GM21381 (cell line): ENCODE measurements around the gene NUDT9.

ENCODE experiments used
- ATAC-seq: cut with Tn5 transposase; IDR thresholded peaks from one replicate; pipeline ENCODE4 v1.9.1; 2021; ENCODE audit warnings: mild to moderate bottlenecking, moderate library complexity; ENCODE audit not compliant: unreplicated experiment

NUDT9 gene

GRCh38 chr4:87505862-87506261 lies 83.5 kb downstream of the NUDT9 start:
- no peak for ATAC-seq

- no peak for ATAC-seq
Observed at GRCh38 chr4:87506974-87507701, 84.8 kb downstream of the NUDT9 start.
